GM18861 (cell line): ENCODE measurements around the gene ATXN7L1.
"Not testable (repeated sequence)": the region's sequence is repeated elsewhere in the genome, so short reads cannot be mapped to it uniquely, and the experiment has no call there.

Experiments used
- ATAC-seq: cut with Tn5 transposase; IDR thresholded peaks from one replicate; pipeline ENCODE4 v1.9.1; 2021; ENCODE audit not compliant: unreplicated experiment

ATXN7L1 gene

DNA sequence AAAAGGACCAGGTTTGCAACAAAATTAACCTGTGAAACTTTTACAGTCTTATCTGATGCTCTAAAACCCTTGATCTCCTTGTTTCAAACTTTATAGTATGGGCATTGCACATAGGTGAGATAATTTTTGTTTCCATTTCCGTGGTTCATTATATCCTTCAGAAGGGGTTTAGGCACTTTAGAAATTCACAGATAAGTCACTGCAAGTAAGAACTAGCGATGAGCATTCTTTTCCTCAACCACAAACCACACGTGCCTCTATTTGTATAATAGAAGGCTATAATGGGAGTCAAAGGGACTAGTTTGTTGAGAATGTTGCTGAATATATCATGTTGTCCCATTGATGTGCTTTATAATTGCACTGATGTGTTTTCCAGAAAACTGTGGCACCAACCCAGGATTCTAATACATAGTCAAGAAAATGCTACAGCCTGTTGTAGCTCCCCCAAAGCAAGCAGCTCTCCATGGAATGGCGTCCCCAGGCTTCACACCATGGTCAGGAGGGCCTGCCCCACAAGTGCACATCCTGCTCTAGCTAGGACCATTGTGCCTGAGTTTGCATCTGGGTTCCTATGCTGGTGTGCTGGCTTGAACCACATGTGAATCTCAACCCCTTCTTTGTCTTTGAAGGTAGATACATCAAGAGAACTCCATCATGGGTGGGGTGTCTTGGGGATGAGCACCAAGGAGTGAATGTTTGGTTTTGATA lies 14.0 kb upstream of the ATXN7L1 start:
- ATAC-seq = no peak

DNA sequence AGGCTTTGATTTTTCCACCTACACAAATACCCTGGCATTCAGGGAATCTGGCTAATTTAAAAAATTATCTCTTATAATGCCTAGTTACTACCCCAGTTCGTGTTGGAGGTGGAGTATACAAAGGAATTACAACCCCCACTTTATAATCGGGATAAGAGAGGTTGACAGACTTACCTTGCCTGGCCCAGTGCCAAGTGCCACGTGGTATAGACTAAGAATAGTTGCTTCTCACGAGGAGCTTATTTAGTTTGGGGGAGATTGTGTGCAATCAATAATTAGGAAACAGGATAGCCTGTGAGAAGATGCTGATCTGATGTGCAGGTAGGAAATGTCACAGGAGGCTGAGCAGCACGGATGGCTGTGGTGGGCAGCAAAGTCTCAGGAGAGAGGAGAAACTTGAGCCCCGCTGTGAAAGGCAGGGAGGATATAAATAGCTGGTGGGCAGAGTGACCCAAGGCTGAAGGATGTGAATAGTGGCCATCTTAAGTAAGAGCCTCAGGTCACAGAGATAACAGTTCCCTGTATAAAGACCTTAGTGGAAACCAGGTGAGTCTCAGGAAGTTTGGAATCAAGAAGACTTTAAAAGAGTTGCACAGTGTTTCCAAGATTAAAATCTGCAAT lies 11.3 kb upstream of the ATXN7L1 start:
- no peak for ATAC-seq

- no peak for ATAC-seq
Observed at GRCh38 chr7:105886776-105887175, 10.4 kb upstream of the ATXN7L1 start.

DNA sequence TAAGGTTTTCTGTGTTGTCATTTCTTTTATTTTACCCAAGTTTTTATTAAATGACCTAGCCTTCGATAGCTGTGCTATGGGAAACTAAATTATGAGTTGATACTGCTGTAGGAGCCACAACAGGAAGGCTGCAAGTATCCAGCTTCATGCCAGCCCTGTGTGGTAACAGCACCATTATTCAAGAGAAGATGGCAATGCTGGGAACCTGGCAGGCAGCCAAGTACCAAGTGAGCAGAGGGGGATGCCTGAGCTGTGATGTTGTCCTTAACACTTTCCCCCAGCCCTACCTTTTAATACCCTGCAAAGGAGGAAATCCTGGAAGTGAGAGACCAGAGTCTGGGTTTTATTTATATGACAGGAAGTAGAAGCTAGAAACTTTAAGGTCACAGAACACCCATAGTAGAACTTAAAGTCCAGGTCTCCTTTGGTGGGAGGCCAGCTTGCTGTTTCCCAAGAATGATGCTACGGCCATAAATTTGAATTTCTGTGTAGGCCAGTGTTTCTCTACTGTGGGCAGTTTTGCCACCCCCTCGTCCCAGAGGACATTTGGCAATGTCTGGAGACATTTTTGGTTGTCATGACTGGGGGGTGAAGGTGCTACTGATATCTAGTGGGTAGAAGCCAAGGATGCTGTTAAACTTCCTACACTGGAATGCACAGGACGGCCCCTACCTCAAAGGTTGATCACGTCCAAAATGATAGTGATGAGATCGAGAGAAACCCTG lies 9.2 kb upstream of the ATXN7L1 start:
- ATAC-seq = no peak

DNA sequence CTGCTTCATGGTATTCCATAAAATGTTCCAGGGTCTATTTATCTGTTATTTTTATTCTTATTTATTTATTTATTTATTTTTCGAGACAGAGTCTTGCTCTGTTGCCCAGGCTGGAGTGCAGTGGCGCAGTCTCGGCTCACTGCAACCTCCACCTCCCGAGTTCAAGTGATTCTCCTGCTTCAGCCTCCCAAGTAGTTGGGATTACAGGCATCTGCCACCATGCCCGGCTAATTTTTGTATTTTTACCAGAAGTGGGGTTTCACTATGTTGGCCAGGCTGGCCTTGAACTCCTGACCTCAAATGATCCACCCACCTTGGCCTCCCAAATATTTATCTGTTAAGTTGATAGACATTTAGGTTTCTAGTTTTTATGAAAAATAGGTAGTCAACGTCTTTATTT lies 6.8 kb upstream of the ATXN7L1 start:
- ATAC-seq = not testable (repeated sequence)

- ATAC-seq = no peak
Observed at GRCh38 chr7:105881439-105881838, 5.0 kb upstream of the ATXN7L1 start.

- no peak for ATAC-seq
Observed at GRCh38 chr7:105880571-105881330, 4.4 kb upstream of the ATXN7L1 start.

- no peak for ATAC-seq
Observed at GRCh38 chr7:105879782-105880181, 3.4 kb upstream of the ATXN7L1 start.

- ATAC-seq = no peak
Observed at GRCh38 chr7:105878746-105879605, 2.6 kb upstream of the ATXN7L1 start.

GRCh38 chr7:105877736-105878135 lies 1.3 kb upstream of the ATXN7L1 start:
- ATAC-seq = no peak

DNA sequence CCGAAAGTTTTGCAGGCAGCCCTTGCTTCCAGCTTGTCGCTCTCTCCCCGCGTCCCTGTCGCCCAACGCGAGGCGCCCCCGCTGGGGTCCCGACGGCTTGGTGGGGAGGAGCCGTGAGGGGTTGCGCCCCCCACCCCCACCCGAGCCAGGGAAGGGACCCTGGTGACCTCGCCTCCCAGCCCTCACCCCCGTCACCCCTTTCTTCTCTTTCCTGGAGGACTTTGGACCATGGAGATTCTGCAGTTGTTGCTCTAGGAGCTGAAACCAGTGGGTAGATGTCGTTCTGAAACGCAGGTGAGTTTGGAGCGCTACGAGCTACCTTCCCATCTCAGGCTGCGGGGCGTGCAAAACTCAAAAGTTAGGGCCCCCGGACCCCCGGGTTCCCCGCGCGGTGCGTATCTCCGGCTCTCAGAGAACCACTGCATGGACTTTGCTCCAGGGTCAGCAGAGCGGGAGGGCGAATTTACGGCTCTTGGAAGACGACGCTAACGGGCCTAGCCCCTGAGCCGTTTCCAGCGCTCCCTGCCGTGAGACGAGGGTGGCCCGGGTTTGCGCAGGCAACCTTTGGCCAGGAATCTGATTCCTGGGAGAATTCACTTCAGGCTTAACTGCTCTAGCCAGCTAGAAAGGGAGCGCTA lies 684 bp upstream of the ATXN7L1 start:
- ATAC-seq = no peak

- no peak for ATAC-seq
Observed at GRCh38 chr7:105875505-105875904, 894 bp downstream of the ATXN7L1 start.

- ATAC-seq = no peak
Observed at GRCh38 chr7:105874055-105874454, 2.3 kb downstream of the ATXN7L1 start.

- ATAC-seq = no peak
Observed at GRCh38 chr7:105872491-105872890, 3.9 kb downstream of the ATXN7L1 start.

- no peak for ATAC-seq
Observed at GRCh38 chr7:105871142-105871541, 5.3 kb downstream of the ATXN7L1 start.

DNA sequence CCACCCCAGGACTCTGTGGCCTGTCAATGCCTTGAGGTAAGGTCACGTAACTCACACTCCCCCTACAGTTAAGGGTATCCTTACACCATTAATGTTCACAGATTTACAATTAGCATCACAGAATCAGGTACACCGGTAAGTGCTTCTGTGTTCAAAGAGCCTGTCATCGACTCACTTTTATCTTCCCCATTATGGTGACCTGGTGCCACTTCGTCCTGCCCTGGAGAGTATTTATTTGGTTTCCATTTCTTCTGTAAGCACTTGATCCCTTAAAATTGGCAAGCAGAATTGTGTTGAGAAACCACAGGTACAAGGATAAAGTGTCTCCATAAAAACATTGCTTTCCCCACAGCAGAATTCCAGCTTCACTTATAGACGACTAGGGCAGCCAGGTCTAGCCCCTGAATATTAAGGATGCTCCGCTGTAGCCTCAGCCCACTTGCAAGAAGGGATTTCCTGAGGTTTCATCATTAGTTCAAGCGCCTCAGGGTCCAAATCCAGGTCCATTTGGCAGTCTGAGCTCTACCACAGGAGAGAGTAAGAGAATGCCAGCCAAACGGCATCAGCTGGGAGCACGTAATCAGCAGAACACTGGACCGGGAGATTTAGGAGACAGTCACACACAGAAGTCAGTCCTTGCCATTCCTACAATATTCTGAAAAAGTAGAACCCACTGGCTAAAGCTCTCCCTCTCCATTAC lies 10.1 kb downstream of the ATXN7L1 start:
- no peak for ATAC-seq

- ATAC-seq = no peak
Observed at GRCh38 chr7:105863876-105864275, 12.5 kb downstream of the ATXN7L1 start.

GRCh38 chr7:105862770-105863169 lies 13.6 kb downstream of the ATXN7L1 start:
- ATAC-seq = no peak

- ATAC-seq = no peak
Observed at GRCh38 chr7:105862276-105862675, 14.1 kb downstream of the ATXN7L1 start.
